Activated naive CD8-positive, alpha-beta T cell treated with anti-CD3 and anti-CD28 coated beads, Interleukin-2, amount 50 U/mL, for 24 hours (primary cell): ENCODE results near the gene ICAM1.

ENCODE experiments used
- ATAC-seq: fragments of 150-1000 bp; cut with Tn5 transposase; one replicate; pipeline ENCODE4 v1.10.0; 2021
- DNase-seq: peaks from one replicate; pipeline ENCODE4 v3.0.0; 2021
- H3K27ac Mint-ChIP-seq: one replicate; pipeline ENCODE4 v1.8.0; 2021; ENCODE audit warnings: mild to moderate bottlenecking, mixed read lengths
- H3K27me3 Mint-ChIP-seq: one replicate; pipeline ENCODE4 v1.8.0; 2021; ENCODE audit warnings: mixed read lengths
- H3K36me3 Mint-ChIP-seq: one replicate; pipeline ENCODE4 v1.8.0; 2021; ENCODE audit warnings: low read depth, mixed read lengths
- H3K4me1 Mint-ChIP-seq: one replicate; pipeline ENCODE4 v1.8.0; 2021; ENCODE audit warnings: mixed read lengths
- H3K4me3 Mint-ChIP-seq: one replicate; pipeline ENCODE4 v1.8.0; 2021; ENCODE audit warnings: mild to moderate bottlenecking, moderate library complexity, mixed read lengths
- H3K9me3 Mint-ChIP-seq: one replicate; pipeline ENCODE4 v1.8.0; 2021; ENCODE audit warnings: mixed read lengths

The ICAM1 gene

GRCh38 chr19:10329555-10329954 is 58.6 kb downstream of the ICAM1 start:
- no peak overlapping the region for H3K4me3 Mint-ChIP-seq
- ATAC-seq (no peak), DNase-seq (no peak)
- H3K27me3 Mint-ChIP-seq: no peaks in the 10 kb centered on the region
- peaks cover 45% of the 10 kb centered on the region for H3K36me3 Mint-ChIP-seq
- H3K27ac Mint-ChIP-seq: peak overlapping the region; percentile 49
- H3K4me1 Mint-ChIP-seq: peaks cover 29% of the 10 kb centered on the region
- no peaks in the 10 kb centered on the region for H3K9me3 Mint-ChIP-seq

- H3K27me3 Mint-ChIP-seq: no peaks in the 10 kb centered on the region
- ATAC-seq (no peak), DNase-seq (no peak)
- H3K4me3 Mint-ChIP-seq: peak overlapping the region; percentile 98
- H3K4me1 Mint-ChIP-seq: peaks cover 40% of the 10 kb centered on the region
- no peaks in the 10 kb centered on the region for H3K9me3 Mint-ChIP-seq
- H3K36me3 Mint-ChIP-seq: peaks cover 40% of the 10 kb centered on the region
- H3K27ac Mint-ChIP-seq: peak overlapping the region; percentile 96
These were observed 61.4 kb downstream of the ICAM1 start for GRCh38 chr19:10332158-10332964.

GRCh38 chr19:10332965-10333757 is 62.2 kb downstream of the ICAM1 start, which contains the start of gene RAVER1:
Gene RAVER1 (minus strand): TSS chr19:10333529. CDS start chr19:10333507, 22 bp downstream.
- H3K4me3 Mint-ChIP-seq: peak within 1 kb of the TSS; percentile 98
- ATAC-seq: peak; percentile 92
- peak; percentile 99 for DNase-seq
- peak within 1 kb of the TSS; percentile 96 for H3K27ac Mint-ChIP-seq
- no peaks in the 10 kb centered on the region for H3K9me3 Mint-ChIP-seq
- H3K36me3 Mint-ChIP-seq: peaks cover 32% of the 10 kb centered on the region
- H3K27me3 Mint-ChIP-seq: no peaks in the 10 kb centered on the region
- H3K4me1 Mint-ChIP-seq: peaks cover 42% of the 10 kb centered on the region

- Mint-ChIP-seq H3K36me3 (peaks cover 31% of the 10 kb centered on the region), H3K27me3 (no peaks in the 10 kb centered on the region), H3K4me1 (peaks cover 50% of the 10 kb centered on the region), H3K9me3 (no peaks in the 10 kb centered on the region), H3K4me3 (peak overlapping the region; percentile 98), H3K27ac (peak overlapping the region; percentile 96)
- ATAC-seq (peak; percentile 7), DNase-seq (no peak)
These were observed 63.1 kb downstream of the ICAM1 start for GRCh38 chr19:10333758-10334587.

- peaks cover 58% of the 10 kb centered on the region for H3K4me1 Mint-ChIP-seq
- ATAC-seq (no peak), DNase-seq (peak; percentile 78)
- H3K9me3 Mint-ChIP-seq: no peaks in the 10 kb centered on the region
- H3K4me3 Mint-ChIP-seq: peak overlapping the region; percentile 98
- no peak overlapping the region for H3K27ac Mint-ChIP-seq
- H3K27me3 Mint-ChIP-seq: no peaks in the 10 kb centered on the region
- H3K36me3 Mint-ChIP-seq: peaks cover 28% of the 10 kb centered on the region
These were observed 63.9 kb downstream of the ICAM1 start for GRCh38 chr19:10334588-10335351.

- Mint-ChIP-seq H3K4me3 (no peak overlapping the region), H3K9me3 (no peaks in the 10 kb centered on the region), H3K27ac (no peak overlapping the region), H3K4me1 (peaks cover 62% of the 10 kb centered on the region), H3K36me3 (peaks cover 21% of the 10 kb centered on the region), H3K27me3 (no peaks in the 10 kb centered on the region)
- DNase-seq: no peak
- no peak for ATAC-seq
These were observed 64.5 kb downstream of the ICAM1 start for GRCh38 chr19:10335352-10335985.
